ENCODE results near the gene SOWAHA.

The SOWAHA gene

DNA sequence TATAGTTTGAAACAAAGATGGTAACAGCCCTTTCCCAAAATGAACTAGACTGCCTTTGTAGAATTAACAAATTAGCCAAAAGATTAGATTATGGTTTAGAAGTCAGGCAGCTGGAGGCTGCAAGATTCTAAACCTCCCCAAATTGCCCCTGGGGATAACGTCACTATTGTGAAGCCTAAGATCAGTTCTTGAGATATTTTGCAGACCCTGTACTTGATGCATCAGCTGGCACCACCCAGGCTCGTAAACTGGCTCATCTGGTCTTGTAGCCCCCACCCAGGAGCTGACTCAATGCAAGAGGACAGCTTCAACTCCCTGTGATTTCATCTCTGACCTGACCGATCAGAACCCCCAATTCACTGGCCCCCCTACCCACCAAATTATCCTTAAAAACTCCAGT lies 4.2 kb upstream of the SOWAHA start:
- DNase-seq: no peak

DNA sequence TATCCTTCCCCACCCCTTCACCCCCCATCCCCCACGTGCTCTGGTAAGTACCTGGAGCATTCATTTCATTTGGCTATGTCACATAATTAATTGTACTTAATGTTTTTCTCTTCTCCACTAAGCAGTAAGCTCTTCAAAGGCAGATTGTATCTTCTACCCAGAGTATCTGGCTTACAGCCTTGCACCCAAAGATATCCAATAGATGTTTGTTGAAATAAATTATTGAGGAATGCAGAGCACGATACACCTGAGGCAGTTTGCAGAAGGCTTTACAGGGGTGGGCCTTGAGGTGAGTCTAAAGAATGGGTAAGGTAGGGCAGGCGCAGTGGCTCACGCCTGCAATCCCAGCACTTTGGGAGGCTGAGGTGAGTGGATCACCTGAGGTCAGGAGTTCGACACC lies 2.5 kb upstream of the SOWAHA start:
- DNase-seq: no peak

DNA sequence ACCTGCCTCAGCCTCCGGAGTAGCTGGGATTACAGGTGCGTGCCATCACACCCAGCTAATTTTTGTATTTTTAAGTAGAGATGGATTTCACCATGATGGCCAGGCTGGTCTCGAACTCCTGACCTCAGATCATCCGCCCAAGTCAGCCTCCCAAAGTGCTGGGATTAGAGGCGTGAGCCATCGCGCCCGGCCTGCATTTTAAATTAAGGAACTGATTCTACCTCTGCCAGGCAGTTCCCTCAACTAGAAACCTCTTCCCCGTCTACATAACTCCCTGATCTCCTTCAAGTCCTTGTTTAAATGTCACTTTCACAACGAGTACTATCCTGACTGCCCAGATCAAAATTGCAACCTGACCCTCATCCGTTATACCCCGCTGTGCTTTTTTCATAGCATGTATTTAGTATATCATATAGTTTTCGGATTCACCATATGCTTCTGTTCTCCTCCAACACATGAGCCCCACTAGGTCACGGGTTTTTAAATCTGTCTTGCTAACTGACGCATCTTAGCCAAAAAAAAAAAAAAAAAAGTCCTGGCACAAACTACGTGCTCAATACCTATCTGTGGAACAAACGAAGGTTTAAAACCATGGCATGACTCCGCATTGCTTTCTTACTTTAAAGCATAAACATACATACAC lies 858 bp upstream of the SOWAHA start:
- no peak for DNase-seq

DNA sequence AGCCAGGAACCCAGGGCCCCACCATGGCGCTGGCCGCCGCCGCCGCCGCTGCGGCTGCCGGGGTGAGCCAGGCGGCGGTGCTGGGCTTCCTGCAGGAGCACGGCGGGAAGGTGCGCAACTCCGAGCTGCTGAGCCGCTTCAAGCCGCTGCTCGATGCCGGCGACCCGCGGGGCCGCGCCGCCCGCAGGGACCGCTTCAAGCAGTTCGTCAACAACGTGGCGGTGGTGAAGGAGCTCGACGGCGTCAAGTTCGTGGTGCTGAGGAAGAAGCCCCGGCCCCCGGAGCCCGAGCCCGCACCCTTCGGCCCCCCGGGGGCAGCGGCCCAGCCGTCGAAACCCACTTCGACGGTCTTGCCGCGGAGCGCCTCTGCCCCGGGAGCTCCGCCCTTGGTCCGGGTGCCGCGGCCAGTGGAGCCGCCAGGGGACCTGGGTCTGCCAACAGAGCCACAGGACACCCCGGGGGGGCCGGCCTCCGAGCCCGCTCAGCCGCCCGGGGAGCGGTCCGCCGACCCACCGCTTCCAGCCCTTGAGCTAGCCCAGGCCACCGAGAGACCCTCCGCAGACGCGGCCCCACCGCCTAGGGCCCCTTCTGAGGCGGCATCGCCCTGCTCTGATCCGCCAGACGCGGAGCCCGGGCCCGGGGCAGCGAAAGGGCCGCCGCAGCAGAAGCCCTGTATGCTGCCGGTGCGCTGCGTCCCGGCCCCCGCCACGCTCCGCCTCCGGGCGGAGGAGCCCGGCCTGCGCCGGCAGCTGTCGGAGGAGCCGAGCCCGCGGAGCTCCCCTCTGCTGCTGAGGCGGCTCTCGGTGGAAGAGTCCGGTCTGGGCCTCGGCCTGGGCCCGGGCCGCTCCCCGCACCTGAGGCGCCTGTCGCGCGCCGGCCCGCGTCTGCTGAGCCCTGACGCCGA lies 749 bp downstream of the SOWAHA start:
- DNase-seq: no peak

DNA sequence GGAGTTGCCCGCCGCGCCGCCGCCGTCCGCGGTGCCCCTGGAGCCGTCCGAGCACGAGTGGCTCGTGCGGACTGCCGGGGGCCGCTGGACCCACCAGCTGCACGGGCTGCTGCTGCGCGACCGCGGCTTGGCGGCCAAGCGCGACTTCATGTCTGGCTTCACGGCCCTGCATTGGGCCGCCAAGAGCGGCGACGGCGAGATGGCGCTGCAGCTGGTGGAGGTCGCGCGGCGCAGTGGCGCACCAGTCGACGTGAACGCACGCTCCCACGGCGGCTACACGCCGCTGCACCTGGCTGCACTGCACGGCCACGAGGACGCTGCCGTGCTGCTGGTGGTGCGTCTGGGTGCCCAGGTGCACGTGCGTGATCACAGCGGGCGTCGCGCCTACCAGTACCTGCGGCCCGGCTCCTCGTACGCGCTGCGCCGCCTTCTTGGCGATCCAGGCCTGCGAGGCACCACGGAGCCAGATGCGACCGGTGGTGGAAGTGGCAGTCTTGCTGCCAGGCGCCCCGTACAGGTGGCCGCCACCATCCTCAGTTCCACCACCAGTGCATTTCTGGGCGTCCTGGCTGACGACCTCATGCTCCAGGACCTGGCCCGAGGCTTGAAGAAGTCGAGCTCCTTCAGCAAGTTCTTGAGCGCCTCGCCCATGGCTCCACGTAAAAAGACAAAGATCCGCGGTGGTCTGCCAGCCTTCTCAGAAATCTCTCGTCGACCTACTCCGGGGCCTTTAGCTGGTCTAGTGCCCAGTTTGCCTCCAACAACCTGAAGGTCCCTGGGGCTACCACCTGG lies 1.6 kb downstream of the SOWAHA start:
- no peak for DNase-seq

DNA sequence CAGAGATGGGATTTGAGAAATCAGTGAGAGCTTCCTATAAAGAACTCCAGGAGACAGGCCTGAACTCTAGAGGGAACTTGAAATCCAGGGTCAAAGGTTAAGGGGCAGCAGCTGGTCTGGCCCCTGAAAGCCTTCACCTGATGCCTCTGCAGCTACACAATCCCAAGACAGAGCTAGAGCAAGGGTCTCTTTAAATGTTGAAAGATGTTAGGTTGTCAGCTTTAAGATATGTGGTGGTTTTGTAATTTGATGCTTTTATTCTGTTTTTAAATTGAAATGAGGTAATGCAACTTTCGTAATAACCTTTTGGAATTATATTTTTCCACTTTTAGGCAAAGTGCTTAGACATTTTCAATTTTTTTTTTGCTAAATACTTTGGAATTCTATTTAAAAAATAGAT lies 2.4 kb downstream of the SOWAHA start:
- no peak for DNase-seq

DNA sequence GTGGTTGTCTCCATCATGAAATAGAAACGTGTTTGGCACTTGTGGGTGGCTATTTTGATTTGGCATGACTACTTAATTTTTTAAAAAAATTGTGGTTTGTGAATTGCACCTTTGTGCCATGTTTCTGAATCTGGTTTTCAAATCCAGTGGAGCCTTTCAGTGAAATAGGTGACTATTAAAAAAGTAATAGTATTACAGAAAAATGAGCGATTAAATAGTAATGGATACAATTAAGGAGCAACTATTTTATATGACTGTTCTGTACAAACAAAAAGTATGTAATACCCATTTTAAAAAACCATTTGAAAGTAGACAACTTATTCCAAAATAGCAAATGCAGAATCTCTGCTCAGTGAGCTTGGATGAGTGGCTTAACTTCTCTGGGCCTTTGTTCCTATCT lies 3.0 kb downstream of the SOWAHA start:
- DNase-seq: no peak

DNA sequence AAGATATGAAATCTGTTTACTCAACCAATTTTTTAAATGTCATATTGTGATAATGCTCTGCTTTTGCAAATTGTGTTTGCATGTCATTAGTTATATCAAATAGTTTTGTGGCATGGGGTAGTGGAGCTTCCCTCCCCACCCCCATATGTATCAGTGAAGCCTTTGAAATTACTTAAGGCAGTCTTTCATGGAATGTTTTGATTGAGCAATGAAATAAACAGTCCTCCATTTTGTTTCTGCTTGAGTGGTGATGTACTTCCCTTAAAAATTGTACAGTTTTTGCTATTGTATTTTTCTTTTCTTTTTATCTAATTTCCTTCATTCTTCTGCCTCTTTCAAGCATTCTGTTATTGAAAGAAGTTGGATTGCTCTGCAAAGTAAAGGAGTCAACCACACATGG lies 3.5 kb downstream of the SOWAHA start:
- no peak for DNase-seq

DNA sequence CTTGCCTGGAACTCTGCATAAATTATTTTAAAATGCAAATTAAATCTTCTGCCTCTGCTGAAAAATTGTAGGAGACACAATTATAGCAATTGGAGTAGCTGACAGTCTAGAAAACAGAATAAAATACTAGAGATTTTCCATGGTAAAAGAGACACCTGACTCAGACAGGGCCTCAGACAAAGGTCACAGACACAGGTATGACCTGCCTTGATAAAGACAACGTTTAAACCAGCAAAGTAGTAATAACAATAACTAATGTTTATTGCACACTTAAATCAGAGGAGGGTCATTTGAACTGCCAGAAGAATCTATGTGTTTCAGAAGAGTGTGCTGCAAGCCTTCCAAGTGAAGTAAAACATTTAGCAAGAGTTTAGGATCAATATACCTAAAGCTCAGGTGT lies 3.9 kb downstream of the SOWAHA start:
- DNase-seq: no peak

DNA sequence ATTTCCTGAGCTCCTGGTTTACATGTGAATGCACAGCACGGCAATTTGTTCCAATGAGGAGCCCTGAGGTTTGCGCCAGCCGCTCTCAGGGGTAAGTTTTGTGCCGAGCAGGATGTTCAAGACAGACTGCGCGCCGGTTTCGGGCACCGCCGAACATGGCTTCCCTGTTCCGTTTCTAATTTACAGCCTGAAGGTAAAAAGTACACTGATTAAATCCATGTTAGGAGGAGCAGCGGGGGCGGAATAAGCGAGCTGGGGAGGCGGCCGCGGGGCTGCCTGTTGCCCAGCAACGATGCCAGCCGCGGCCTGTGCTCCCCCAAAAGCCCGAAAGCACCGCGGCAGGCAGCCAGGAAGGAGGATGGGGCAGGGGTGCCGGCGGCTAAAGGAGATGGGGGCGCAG lies 6.4 kb downstream of the SOWAHA start:
- DNase-seq: no peak

DNA sequence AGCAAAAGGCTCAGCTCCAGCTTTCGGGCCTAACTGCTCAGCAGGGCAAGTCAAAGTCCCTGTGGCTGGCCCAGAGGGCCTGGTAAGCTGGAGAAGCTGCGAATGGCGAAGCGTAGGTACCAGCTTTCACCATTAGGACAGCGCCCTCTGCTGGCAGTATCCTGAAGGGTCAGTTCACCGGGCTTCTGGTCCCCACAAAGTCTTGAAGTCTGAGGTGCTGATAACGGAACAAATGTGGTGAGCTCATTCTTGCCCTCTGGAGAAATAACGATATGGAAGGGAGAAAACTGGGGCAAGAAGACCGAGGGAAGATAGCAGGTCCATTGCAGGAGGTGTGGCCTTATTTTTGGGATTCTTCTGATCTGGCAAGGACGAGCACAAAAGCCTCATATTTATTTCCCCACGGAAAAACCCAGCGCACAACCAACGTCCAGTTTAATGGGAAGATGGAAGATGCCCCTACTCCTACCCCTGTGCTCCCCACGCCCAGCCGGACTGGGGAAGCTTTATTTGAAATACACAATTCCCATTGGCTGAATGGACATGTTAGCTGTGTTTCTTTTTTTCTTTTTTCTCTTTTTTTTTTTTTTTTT lies 7.2 kb downstream of the SOWAHA start:
- DNase-seq: peak; percentile 88

DNA sequence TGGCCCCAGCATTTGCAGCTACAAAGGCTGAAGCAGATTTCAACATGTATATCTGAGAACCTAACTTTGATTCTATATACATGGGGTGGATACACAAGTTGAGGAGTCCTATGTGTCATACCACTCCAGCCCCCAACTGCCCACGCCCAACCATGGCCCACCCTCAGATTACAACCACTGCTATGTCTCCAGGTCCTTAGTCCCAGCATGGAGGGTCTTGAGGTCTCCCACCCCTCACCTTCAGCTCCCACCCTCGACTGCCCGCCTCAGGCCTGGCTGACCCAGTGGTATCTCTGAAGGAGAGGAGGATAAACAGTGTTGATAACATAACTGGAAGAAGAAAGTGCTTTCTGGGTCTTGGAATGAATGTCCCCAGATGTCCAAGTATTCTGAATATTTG lies 8.2 kb downstream of the SOWAHA start:
- no peak for DNase-seq

DNA sequence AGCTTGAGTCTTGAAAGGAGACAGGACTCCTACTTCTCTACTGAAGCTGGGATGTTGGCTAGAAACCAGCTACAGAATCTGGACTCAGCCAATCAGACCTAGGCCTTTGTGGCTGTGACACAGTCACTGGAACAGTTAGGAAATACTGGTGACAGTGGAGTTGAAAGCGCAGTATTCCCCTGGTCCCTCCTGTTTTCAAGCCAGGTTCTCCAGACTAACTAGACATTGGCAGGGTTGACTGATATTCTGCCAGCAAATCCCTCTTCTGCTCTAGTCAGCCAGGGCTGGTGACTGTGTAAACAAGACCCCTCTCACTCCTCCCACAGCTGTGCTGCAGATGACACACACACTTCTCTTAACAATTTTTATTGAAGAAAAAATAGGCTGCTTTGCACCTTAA lies 8.7 kb downstream of the SOWAHA start:
- DNase-seq: no peak

DNA sequence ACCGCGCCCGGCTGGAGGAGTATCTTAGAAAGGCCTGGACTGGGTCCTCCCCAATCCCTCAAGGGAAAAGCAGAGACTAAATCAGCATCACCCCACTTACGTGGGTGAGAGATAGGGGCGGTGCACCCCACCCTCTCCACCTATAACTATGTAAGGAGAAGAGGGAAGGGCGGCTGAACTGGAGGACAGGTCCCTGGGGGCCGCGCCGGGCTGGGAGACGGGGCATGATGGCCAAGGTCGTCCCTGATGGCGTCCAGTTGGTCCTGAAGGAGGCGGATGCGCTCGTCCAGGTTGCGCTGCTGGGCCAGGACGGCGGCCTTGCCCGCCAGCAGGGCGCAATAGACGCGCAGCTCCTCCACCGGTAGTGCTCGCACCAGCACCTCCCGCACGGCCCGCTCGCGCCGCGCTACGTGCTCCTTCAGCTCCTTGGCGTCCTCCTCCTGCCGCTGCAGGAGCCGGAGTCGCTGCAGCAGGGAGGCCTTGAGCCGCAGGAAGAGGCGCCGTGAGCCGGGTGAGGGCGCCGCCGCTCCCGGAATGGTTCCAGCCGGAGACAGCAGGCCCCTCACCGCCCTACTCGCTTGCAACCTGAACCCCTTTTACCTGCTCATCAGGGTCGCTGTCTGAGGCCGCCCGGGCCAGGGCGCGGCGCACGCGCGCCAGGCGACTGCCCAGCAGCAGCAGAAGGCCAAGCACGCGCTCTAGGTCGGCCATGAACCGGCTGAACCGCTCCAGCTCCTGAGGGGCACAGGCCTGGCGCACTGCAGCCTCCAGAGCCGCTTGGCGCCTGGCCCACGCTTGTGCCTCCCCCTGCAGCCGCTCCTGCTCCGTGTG lies 9.8 kb downstream of the SOWAHA start:
- DNase-seq: no peak

DNA sequence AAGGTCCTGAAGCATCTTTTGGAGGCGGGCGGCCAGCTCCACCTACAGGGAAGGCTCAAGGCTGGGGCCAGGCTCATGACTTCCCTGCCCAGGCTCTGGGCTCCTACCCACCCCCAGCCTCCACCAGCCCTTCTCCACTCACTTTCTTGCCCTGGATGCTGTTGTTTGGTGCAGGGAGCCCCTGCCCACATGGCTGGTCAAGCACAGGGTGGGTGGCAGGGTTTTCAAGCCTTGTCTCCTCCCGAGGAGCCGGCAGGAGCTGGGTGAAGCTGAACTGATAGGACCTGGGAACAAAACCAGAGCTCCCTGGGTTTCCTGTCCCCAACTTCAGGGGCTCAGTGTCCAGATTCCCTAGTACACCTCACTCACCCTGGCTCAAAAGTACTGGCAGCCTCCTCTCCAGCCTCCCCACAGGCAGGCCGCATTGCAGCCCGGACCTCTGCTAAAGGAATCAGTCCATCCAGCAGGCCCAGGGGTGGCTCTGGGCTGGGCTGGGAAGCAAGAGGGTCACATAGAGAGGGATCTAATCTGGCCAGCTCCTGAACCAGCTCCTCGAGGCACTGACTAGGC lies 10.5 kb downstream of the SOWAHA start:
- no peak for DNase-seq

DNA sequence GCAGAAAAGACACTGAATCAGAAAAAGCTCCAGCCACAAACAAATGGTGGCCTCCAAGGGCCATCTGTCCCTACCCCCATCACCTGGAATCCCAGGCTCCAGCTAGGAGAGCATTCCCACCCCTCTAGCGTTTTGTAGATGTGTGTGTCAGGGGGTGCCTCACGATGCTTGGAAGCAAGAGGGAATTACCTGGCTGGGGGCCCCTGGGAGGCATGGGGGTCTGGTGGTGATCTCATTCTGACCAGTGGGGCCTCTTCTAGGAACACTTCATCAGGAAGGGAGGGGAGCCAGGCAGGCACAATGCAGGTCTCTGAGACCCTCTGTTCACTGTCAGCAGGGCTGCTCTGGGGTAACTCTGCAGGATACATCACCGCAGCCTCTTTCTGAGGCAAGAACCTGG lies 11.3 kb downstream of the SOWAHA start:
- DNase-seq: no peak

DNA sequence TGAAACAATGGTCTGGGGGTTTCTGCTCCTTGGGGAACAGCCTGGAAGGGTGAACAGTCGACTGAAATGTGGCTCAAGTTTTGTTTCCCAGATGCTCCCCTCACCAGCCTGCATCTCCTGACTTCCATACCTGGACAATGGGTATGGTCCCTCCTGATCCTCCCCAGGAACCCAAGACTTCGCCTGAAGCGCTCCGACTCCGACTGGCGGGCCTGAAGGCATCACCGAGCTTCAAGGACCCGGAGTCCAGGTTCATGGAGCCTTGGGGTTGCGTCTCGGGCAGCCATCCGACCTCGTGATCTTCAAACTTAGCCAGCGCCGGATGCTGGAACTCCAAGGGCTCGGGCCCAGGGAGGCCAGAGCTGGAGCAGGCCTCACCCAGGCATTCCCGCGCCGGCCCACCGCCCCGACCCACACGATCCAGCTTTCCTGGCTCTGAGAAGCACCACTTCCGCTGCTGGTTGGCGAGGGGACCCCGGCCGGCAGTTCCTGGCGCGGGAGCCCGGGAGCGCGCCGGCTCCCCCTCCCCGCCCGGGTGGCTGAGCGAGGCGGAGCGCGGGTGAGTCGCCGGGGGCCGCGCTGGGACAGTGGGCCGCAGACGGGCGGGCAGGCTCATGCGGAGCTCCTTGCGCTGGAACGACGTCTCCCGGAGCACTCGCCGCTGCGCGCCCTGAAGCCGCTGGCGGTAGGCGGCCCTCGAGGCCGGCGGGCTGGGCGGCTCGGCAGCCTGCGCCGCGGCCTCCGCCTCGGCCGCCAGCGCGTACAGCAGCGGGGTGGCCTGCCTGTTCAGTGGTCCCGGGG lies 12.1 kb downstream of the SOWAHA start:
- DNase-seq: no peak

DNA sequence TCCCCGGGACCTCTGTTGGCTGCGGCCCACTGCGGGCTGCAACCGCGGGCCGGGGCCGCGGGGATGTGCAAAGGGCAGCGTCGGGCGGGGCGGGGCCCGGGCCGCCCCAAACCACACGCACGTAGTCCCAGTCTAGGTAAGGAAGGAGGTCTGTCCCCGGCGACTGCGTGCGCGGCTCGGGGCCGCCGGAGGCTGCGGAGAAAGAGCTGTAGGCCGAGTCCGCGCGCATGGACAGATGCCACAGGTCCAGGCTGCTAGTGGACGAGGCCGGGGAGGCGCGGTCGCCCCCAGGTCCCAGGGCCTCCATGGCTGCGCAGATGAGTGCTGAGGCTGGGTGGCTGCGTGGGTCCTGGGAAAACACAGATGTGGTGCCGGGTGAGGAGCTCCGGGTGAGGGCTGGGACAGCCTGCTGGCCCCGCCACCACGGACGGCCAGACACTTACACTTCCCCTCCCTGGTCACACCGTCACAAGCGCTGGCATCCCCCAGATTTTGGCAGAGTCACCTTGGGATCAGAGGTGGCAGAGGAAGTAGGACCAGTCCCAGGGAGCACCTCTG lies 12.8 kb downstream of the SOWAHA start:
- DNase-seq: no peak

DNA sequence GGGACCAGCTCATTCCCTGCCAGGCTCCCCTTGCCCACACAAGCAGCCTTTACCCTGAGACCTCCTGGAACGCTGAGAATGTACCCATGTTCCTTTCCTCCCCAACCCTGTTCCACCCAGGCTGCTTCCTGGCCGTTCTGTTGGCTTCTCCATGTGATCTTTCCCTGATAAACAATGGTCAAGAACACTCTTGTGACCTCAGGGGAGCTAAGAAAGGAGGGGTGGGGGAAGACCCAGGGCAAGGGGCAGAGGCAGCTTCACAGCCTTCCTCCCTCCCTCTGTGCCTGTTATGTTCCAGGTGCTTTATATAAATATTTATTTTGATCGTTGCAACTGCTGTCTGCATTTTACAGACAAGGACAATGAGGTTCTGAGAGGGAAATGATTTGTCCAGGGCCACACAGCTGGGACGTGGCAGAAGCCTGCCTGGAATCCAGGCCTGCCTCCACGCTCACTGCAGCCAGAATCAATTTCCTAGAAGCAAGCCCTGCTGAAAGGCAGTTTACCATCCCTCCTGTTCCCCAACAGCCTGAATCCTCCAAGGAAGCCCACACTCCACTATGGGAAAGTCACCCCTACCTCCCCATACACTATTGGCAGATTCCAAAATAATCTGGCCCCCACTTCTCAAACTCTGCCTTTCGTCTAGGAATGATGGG lies 13.5 kb downstream of the SOWAHA start:
- no peak for DNase-seq

DNA sequence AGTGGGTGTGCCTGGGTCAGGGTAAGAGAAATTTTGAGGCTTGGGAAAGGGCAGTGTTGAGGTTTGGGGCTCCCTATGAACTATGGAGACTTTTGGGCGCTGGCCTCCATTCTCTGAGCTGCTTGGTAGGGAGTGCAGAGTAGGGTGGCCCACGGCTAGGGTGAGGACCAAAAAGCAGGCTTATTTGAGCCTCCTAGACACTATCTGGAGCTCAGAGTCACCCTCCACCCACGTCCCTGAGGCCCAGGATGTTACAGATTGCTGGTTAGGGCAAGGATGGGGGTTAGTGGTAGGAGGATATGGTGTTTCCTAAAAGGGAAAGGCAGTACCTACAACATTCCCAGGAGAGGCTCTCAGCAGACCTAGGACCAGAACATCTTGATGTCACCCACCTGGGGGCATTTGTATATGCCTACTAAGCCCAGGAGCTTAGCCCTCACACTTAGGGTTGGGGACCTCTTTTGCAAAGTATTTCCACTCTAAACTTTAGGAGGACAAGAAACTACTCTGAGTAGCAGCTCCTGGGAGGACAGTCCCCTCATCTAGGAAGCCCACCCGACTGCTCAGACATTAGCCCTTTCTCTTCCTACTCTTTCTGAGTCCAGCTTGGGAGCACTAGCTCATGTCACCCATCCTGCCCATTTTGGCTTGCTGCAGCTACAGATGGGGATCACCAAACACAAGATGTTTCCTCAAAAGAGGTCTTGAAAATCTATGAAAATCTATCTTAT lies 15.0 kb downstream of the SOWAHA start:
- no peak for DNase-seq
